K562 (cell line): ENCODE data around the gene CYSTM1. TPM values are rescaled to one million over a fixed set of nuclear protein-coding genes. Genes with fewer than 3 reads are reported as not detected.

Experiments used
- ARNT ChIP-seq, 2 experiments: fragments of 450-650 bp; IDR thresholded peaks; 2 replicates each; pipeline ENCODE4 v1.6.1; 2016; ENCODE audit warnings: mild to moderate bottlenecking in 1 of 2
- CREB1 ChIP-seq, 2 experiments: sonication (generic) in 1 of 2; formaldehyde crosslinking in 1 of 2; IDR thresholded peaks; 2 replicates each; pipeline versions ENCODE4 v1.6.1 to v1.8.0; 2012 to 2022; ENCODE audit warnings: inconsistent platforms in 1 of 2, mild to moderate bottlenecking in 1 of 2, missing genetic modification reagents in 1 of 2, moderate library complexity in 1 of 2
- HLTF ChIP-seq: fragments of 450-650 bp; IDR thresholded peaks from 2 replicates; pipeline ENCODE4 v1.6.1; 2016
- LEF1 ChIP-seq: fragments of 450-650 bp; IDR thresholded peaks from 2 replicates; pipeline ENCODE4 v1.6.1; 2016; ENCODE audit warnings: mild to moderate bottlenecking
- SMARCC2 ChIP-seq: fragments of 450-650 bp; IDR thresholded peaks from 2 replicates; pipeline ENCODE4 v1.6.1; 2017; ENCODE audit warnings: antibody characterized with exemption, moderate library complexity, mild to moderate bottlenecking, low read depth
- TAF9B ChIP-seq: fragments of 450-650 bp; IDR thresholded peaks from 2 replicates; pipeline ENCODE4 v1.6.1; 2018; ENCODE audit warnings: mild to moderate bottlenecking; ENCODE audit not compliant: partially characterized antibody
- ZNF444 ChIP-seq: fragments of 250-450 bp; sonication (Bioruptor Pico); IDR thresholded peaks from 2 replicates; pipeline ENCODE4 v1.4.0; 2020; ENCODE audit warnings: mild to moderate bottlenecking, moderate library complexity
- ZNF766 ChIP-seq: fragments of 200-800 bp; sonication (Bioruptor generic); conservative IDR thresholded peaks from 2 replicates; pipeline ENCODE4 v1.6.1; 2016; ENCODE audit warnings: missing genetic modification characterization, missing compliant biosample characterization
- polyA plus RNA-seq, 8 experiments: library from polyadenylated mRNA; depleted of rRNA in 4 of 8; stranded (reverse) in 5 of 8; unstranded in 3 of 8; fragments of >200 nt; fragmentation: Nextera tagmentation in 2 of 8; fragmentation: Illumina TruSeq in 1 of 8; extraction: Ambion mirVana in 2 of 8; extraction: Trizol in 1 of 8; gene quantifications; 2 replicates each; pipeline versions ENCODE4 v1.2.1 to v1.2.3, GENCODE V29; 2011 to 2014; ENCODE audit warnings: inconsistent platforms in 1 of 8, missing spikeins in 1 of 8
- total RNA-seq, 7 experiments: library from RNA; depleted of rRNA in 6 of 7; stranded (reverse); fragments of >200 nt in 6 of 7; fragmentation: Illumina TruSeq in 2 of 7; extraction: Trizol in 2 of 7; gene quantifications; 2 replicates each; pipeline versions ENCODE4 v1.2.1 to v1.2.3, GENCODE V29; 2011 to 2021; ENCODE audit warnings: low replicate concordance in 1 of 7
- TF ChIP-seq, protein P1 (sequence below): sonication (generic); formaldehyde crosslinking; IDR thresholded peaks from 2 replicates; pipeline ENCODE4 v1.8.1; 2022; ENCODE audit warnings: missing genetic modification reagents
- TF ChIP-seq, protein P2 (sequence below): fragments of 450-650 bp; IDR thresholded peaks from 2 replicates; pipeline ENCODE4 v1.6.1; 2016; ENCODE audit warnings: mild to moderate bottlenecking, moderate library complexity
- TF ChIP-seq, protein P3 (sequence below): fragments of 250-450 bp; sonication (Bioruptor Pico); IDR thresholded peaks from 2 replicates; pipeline ENCODE4 v1.4.0; 2020; ENCODE audit warnings: mild to moderate bottlenecking, moderate library complexity, borderline replicate concordance

CYSTM1 gene
- total and polyA plus RNA-seq, 9 of the 15 experiments (the other 6 are each of a cell fraction or from before 2014, with no cell fraction given): 76.1 to 422 (median 108) TPM

DNA sequence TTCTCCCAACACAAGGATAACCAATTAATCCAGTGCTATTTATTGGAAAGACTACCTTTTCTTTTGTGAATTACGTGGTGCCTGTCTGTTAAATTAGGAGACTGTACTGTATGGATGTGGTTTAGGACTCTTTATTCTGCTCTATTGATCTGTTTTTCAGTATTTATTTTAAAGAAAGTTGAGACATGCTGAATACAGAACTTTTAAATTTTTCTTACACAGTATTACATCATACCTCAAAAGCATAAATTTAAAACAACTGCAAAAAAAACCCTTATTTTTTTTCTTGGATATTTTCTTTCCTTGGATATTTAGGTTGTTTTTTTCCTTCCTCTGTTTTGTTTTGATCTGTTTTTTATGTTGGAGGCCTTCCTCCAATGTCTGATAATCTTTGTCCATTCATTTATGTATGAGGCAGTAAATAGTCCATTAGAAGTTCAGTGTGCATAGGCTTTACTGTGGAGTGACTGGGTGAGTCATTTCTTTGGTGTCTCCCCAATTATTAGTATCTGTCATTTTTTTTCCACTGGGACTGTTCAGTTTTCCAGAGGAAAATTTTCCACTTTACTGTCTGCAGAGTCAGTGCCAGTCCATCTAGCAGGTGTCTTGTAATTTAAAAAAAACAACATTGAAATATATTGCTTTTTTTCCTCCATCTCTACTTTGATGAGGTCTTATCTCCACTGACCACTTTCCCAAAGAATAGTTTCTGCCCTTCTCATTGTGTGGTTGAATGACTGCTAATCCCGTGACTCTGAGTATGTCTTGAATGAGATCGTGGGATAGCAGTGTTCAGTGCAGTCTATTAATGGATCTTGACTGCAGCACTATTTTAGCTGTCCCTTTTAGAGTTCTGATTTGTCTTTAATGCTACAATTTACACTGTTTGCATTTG, 15.2 kb downstream of the CYSTM1 start (continued):
- TF ChIP-seq, protein P1, sequence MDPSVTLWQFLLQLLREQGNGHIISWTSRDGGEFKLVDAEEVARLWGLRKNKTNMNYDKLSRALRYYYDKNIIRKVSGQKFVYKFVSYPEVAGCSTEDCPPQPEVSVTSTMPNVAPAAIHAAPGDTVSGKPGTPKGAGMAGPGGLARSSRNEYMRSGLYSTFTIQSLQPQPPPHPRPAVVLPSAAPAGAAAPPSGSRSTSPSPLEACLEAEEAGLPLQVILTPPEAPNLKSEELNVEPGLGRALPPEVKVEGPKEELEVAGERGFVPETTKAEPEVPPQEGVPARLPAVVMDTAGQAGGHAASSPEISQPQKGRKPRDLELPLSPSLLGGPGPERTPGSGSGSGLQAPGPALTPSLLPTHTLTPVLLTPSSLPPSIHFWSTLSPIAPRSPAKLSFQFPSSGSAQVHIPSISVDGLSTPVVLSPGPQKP (CRISPR knock-in tag): no peak
- TF ChIP-seq ZNF766 (CRISPR knock-in tag) (no peak), HLTF (no peak), ARNT (IDR thresholded peaks at IDR 0.05) (0 out of 4 replicates have a peak, but pooled peaks of 1 of the 2 experiments have one; percentile 31), LEF1 (peak; percentile 62; the same call in 1 of the 2 replicates), ZNF444 (CRISPR knock-in tag) (no peak), CREB1 (IDR thresholded peaks at IDR 0.05) (no peak), CREB1 (CRISPR knock-in tag; IDR thresholded peaks at IDR 0.05) (0 out of 2 replicates have a peak, but pooled peaks have one; percentile 30), SMARCC2 (0 out of 2 replicates have a peak, but pooled peaks have one; percentile 59), TAF9B (no peak)
- TF ChIP-seq, protein P2, sequence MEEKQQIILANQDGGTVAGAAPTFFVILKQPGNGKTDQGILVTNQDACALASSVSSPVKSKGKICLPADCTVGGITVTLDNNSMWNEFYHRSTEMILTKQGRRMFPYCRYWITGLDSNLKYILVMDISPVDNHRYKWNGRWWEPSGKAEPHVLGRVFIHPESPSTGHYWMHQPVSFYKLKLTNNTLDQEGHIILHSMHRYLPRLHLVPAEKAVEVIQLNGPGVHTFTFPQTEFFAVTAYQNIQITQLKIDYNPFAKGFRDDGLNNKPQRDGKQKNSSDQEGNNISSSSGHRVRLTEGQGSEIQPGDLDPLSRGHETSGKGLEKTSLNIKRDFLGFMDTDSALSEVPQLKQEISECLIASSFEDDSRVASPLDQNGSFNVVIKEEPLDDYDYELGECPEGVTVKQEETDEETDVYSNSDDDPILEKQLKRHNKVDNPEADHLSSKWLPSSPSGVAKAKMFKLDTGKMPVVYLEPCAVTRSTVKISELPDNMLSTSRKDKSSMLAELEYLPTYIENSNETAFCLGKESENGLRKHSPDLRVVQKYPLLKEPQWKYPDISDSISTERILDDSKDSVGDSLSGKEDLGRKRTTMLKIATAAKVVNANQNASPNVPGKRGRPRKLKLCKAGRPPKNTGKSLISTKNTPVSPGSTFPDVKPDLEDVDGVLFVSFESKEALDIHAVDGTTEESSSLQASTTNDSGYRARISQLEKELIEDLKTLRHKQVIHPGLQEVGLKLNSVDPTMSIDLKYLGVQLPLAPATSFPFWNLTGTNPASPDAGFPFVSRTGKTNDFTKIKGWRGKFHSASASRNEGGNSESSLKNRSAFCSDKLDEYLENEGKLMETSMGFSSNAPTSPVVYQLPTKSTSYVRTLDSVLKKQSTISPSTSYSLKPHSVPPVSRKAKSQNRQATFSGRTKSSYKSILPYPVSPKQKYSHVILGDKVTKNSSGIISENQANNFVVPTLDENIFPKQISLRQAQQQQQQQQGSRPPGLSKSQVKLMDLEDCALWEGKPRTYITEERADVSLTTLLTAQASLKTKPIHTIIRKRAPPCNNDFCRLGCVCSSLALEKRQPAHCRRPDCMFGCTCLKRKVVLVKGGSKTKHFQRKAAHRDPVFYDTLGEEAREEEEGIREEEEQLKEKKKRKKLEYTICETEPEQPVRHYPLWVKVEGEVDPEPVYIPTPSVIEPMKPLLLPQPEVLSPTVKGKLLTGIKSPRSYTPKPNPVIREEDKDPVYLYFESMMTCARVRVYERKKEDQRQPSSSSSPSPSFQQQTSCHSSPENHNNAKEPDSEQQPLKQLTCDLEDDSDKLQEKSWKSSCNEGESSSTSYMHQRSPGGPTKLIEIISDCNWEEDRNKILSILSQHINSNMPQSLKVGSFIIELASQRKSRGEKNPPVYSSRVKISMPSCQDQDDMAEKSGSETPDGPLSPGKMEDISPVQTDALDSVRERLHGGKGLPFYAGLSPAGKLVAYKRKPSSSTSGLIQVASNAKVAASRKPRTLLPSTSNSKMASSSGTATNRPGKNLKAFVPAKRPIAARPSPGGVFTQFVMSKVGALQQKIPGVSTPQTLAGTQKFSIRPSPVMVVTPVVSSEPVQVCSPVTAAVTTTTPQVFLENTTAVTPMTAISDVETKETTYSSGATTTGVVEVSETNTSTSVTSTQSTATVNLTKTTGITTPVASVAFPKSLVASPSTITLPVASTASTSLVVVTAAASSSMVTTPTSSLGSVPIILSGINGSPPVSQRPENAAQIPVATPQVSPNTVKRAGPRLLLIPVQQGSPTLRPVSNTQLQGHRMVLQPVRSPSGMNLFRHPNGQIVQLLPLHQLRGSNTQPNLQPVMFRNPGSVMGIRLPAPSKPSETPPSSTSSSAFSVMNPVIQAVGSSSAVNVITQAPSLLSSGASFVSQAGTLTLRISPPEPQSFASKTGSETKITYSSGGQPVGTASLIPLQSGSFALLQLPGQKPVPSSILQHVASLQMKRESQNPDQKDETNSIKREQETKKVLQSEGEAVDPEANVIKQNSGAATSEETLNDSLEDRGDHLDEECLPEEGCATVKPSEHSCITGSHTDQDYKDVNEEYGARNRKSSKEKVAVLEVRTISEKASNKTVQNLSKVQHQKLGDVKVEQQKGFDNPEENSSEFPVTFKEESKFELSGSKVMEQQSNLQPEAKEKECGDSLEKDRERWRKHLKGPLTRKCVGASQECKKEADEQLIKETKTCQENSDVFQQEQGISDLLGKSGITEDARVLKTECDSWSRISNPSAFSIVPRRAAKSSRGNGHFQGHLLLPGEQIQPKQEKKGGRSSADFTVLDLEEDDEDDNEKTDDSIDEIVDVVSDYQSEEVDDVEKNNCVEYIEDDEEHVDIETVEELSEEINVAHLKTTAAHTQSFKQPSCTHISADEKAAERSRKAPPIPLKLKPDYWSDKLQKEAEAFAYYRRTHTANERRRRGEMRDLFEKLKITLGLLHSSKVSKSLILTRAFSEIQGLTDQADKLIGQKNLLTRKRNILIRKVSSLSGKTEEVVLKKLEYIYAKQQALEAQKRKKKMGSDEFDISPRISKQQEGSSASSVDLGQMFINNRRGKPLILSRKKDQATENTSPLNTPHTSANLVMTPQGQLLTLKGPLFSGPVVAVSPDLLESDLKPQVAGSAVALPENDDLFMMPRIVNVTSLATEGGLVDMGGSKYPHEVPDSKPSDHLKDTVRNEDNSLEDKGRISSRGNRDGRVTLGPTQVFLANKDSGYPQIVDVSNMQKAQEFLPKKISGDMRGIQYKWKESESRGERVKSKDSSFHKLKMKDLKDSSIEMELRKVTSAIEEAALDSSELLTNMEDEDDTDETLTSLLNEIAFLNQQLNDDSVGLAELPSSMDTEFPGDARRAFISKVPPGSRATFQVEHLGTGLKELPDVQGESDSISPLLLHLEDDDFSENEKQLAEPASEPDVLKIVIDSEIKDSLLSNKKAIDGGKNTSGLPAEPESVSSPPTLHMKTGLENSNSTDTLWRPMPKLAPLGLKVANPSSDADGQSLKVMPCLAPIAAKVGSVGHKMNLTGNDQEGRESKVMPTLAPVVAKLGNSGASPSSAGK: 0 out of 2 replicates have a peak, but pooled peaks have one; percentile 7
- TF ChIP-seq, protein P3, sequence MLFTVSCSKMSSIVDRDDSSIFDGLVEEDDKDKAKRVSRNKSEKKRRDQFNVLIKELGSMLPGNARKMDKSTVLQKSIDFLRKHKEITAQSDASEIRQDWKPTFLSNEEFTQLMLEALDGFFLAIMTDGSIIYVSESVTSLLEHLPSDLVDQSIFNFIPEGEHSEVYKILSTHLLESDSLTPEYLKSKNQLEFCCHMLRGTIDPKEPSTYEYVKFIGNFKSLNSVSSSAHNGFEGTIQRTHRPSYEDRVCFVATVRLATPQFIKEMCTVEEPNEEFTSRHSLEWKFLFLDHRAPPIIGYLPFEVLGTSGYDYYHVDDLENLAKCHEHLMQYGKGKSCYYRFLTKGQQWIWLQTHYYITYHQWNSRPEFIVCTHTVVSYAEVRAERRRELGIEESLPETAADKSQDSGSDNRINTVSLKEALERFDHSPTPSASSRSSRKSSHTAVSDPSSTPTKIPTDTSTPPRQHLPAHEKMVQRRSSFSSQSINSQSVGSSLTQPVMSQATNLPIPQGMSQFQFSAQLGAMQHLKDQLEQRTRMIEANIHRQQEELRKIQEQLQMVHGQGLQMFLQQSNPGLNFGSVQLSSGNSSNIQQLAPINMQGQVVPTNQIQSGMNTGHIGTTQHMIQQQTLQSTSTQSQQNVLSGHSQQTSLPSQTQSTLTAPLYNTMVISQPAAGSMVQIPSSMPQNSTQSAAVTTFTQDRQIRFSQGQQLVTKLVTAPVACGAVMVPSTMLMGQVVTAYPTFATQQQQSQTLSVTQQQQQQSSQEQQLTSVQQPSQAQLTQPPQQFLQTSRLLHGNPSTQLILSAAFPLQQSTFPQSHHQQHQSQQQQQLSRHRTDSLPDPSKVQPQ (CRISPR knock-in tag): no peak
